DND-41 (cell line): Measurements from ENCODE around the gene SYNE1.
A peak's percentile ranks its signal among the peaks of the same experiment; 100 is the strongest.

Source experiments
- CTCF ChIP-seq: IDR thresholded peaks from 2 replicates; pipeline ENCODE4 v1.5.1; 2012; ENCODE audit warnings: borderline replicate concordance, low read length, moderate library complexity, mild to moderate bottlenecking; ENCODE audit not compliant: poor library complexity, severe bottlenecking; ENCODE audit errors: extremely low read depth
- EZH2 ChIP-seq: IDR thresholded peaks from 3 replicates; pipeline ENCODE4 v1.6.1; 2012; ENCODE audit warnings: borderline replicate concordance, low read depth, mild to moderate bottlenecking, moderate library complexity, low read length, inconsistent platforms; ENCODE audit not compliant: severe bottlenecking

- TF ChIP-seq CTCF (peak; percentile 51), EZH2 (no peak)
These were observed 512.6 kb downstream of the SYNE1 start for GRCh38 chr6:152124429-152125074.
